Endometrial microvascular endothelial cells (primary cell): Measurements from ENCODE around the gene ADSS1. TPM values are rescaled to one million over a fixed set of nuclear protein-coding genes. Genes with fewer than 3 reads are reported as not detected.
"Not testable (repeated sequence)": the region's sequence is repeated elsewhere in the genome, so short reads cannot be mapped to it uniquely, and the experiment has no call there.

ENCODE experiments used
- in situ Hi-C: cut with HindIII; loops from 2 replicates; pipeline ENCODE4 v1.10.0; 2017; ENCODE audit warnings: low sequenced_read_pairs, low pct_unique_long_range_greater_than_20kb; ENCODE audit errors: inconsistent ontology term
- total RNA-seq: library from RNA; depleted of rRNA; stranded (reverse); fragments of >200 nt; gene quantifications from one replicate; pipeline ENCODE4 v1.2.3, GENCODE V29; 2015; ENCODE audit errors: inconsistent ontology term

The ADSS1 gene
- total RNA-seq, 1 donor from 2014 or later: not detected

- in situ Hi-C loops: no loop called here
Measured at GRCh38 chr14:104741108-104741802, 17.2 kb downstream of the ADSS1 start.

GRCh38 chr14:104741803-104742251 is 17.8 kb downstream of the ADSS1 start:
- in situ Hi-C loops: no loop called here

GRCh38 chr14:104742586-104743455 is 18.8 kb downstream of the ADSS1 start:
- in situ Hi-C loops: no loop called here

DNA sequence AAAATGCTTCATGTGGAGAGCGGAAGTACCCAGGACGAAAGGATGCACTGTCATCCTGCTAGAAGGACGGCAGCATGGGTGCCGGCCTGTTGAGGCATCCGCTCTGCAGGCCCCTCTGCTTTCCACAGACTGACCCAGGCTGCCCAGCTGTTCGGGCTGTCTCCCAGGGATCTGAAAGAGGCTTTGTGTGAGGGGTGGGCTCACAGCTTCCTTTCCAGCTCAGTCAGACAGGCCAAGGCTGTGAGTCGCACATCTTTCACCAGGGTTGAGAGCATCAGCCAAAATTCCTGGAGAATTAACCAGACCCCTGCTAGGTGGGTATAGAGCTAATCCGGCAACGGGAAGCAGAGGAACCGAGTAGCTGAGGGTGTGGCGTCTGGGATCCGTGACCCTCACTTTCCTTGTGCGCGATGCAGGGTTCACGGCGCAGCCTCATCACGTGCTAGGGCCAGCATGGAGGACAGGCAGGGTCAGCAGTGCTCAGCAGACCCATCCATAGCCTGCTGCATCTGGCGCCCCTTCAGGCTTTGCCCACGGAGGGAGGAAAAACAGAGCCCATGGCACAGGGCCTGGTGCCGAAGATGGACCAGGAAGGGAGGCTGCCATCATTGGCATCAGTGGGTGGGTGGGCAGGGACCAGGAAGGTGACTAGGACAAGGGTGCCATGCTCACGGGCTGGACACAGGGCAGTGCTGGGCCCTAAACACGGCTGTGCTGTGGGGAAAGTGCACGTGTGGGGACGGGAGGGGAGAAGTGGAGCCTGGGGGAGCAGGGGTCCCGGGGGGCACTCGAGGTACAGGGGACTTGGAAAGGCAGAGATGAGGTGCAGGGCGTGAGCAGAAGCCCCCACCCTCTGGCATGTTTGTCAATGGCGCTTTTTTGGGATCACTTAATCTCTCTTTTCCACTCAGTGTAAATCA is 19.7 kb downstream of the ADSS1 start:
- in situ Hi-C loops: no loop called here

DNA sequence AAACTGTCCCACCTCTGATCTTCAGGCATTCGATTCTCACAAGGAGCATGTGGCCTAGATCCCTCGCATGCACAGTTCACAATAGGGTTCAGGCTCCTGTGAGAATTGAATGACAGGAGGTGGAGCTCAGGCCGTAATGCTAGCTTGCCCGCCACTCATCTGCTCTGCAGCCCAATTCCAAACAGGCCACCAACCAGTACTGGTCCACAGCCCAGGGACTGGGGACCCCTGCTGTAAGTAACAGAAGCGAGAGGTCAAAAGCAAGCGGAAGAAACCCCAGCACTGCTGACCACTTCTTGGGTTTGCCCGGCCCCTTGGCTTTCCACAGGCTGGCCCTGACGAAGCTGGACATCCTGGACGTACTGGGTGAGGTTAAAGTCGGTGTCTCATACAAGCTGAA is 20.5 kb downstream of the ADSS1 start:
- in situ Hi-C loops: no loop called here

DNA sequence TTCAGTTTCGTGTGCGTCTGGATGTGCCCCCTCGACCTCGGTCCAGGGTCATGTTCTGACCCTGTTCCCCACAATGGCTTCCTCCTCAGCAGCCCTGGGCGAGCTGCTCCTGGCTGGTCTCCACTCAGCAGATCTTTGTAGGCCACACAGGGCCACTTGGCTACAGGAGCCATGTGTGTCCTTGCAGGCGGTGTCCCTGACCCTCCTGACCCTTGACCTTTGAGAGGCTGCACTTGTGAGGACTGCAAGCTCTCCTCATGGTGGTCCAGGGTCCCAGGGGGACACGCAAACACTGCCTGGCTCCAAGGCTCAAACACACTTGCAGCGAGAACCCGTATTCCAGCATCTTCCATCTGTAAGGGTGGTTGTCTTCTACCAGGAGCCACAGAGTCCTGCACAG is 21.4 kb downstream of the ADSS1 start:
- in situ Hi-C loops: no loop called here

DNA sequence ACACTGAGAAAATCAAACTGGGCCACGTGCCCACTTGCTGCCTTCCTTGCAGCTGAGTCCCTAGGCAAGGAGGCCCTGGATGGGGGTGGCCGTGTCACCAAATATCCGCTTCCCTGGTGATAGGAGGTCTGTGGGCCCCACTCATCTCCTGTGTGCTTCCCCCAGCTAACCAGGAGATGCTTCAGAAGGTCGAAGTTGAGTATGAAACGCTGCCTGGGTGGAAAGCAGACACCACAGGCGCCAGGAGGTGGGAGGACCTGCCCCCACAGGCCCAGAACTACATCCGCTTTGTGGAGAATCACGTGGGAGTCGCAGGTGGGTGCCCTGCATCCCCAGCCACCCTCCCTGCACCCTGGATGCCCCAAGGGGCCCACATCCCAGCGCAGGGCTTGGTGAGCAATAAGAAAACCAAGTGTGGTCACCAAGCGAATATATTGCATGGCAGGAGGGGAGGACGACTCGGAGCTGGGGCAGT is 22.1 kb downstream of the ADSS1 start:
- in situ Hi-C loops: no loop called here

- in situ Hi-C loops: no loop called here
Measured at GRCh38 chr14:104746934-104747481, 23.0 kb downstream of the ADSS1 start.

- in situ Hi-C loops: no loop called here
Measured at GRCh38 chr14:104747876-104748275, 23.8 kb downstream of the ADSS1 start.

GRCh38 chr14:104749111-104749649 is 25.2 kb downstream of the ADSS1 start:
- in situ Hi-C loops: no loop called here

GRCh38 chr14:104750056-104750752 is 26.2 kb downstream of the ADSS1 start:
- in situ Hi-C loops: no loop called here

DNA sequence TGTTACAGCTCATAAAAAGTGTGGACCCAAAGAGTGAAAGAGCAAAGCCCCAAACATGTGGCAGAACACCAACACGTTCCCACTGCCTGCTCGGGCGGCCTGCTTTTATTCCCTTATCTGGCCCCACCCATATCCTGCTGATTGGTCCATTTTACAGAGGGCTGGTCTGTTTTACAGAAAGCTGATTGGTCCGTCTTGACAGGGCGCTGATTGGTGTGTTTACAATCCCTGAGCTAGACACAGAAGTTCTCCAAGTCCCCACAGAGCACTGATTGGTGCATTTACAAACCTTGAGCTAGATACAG is 26.7 kb downstream of the ADSS1 start:
- in situ Hi-C loops: not testable (repeated sequence)

GRCh38 chr14:104751539-104752422 is 27.8 kb downstream of the ADSS1 start:
- in situ Hi-C loops: no loop called here

- in situ Hi-C loops: no loop called here
Measured at GRCh38 chr14:104752423-104752734, 28.4 kb downstream of the ADSS1 start.

- in situ Hi-C loops: no loop called here
Measured at GRCh38 chr14:104752735-104753527, 28.9 kb downstream of the ADSS1 start, which contains the start of gene SIVA1. Gene SIVA1 (plus strand): TSS chr14:104753147. CDS start chr14:104753202, 55 bp downstream.

DNA sequence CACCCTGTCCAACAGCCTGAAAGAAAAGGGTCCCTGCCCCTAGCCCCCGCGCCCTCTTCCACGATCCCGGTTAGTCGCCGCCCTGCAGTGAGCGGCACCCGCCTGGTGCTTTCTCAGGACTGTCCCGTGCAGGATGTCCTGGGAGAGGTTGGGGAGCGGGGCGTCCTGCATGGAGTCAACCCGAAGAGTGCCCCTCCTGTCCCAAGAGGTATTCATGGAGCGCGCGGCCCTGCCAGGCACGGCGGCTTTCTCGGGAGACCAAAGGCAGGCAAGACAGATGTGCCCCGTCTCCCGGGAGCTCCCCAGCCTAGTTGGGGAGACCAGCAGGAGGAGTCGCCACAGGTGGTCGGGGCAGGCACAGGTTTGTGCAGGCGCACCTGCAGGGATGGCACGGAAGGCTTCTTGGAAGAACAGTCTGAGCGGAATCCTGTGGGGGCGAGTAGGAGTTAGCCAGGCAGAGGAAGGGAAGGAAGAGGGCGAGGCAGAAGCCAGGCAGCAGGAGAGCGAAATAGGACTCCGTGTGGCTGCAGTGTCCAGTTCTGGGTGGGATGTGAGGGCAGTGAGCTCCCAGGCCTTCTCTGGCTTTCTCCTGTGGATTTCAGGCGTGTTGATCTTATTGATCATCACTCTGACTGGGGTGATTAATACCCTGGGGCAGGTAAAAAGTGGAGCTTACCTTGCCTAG is 29.6 kb downstream of the ADSS1 start:
- in situ Hi-C loops: no loop called here
